Parathyroid adenoma (tissue), 2 donors: Measurements from ENCODE around the gene CERK.

Experiments used
- H2AFZ ChIP-seq: fragments of 300-600 bp; sonication (generic); one replicate; pipeline ENCODE4 v1.7.0; 2017; ENCODE audit warnings: antibody characterized with exemption, mild to moderate bottlenecking
- H3K27ac ChIP-seq: fragments of 300-600 bp; sonication (generic); one replicate; pipeline ENCODE4 v1.7.0; 2017
- H3K27me3 ChIP-seq: fragments of 300-600 bp; sonication (generic); one replicate; pipeline ENCODE4 v1.7.0; 2017; ENCODE audit warnings: low read length; ENCODE audit not compliant: control insufficient read depth, insufficient read depth
- H3K36me3 ChIP-seq: fragments of 300-600 bp; sonication (generic); one replicate; pipeline ENCODE4 v1.7.0; 2017; ENCODE audit warnings: low read length; ENCODE audit not compliant: control insufficient read depth, insufficient read depth
- H3K4me1 ChIP-seq: fragments of 300-600 bp; sonication (generic); one replicate; pipeline ENCODE4 v1.7.0; 2017; ENCODE audit warnings: control low read depth
- H3K4me2 ChIP-seq: fragments of 300-600 bp; sonication (generic); one replicate; pipeline ENCODE4 v1.7.0; 2017; ENCODE audit warnings: low read length
- H3K4me3 ChIP-seq: fragments of 300-600 bp; sonication (generic); one replicate; pipeline ENCODE4 v1.7.0; 2017; ENCODE audit warnings: low read depth, low read length
- H3K79me2 ChIP-seq: fragments of 300-600 bp; sonication (generic); one replicate; pipeline ENCODE4 v1.7.0; 2017; ENCODE audit warnings: control low read depth
- H3K9ac ChIP-seq: fragments of 300-600 bp; sonication (generic); one replicate; pipeline ENCODE4 v1.7.0; 2017; ENCODE audit warnings: mild to moderate bottlenecking
- H3K9me3 ChIP-seq: fragments of 300-600 bp; sonication (generic); one replicate; pipeline ENCODE4 v1.7.0; 2017; ENCODE audit warnings: low read length; ENCODE audit not compliant: control insufficient read depth
- CTCF ChIP-seq: fragments of 300-600 bp; sonication (generic); IDR thresholded peaks from one replicate; pipeline ENCODE4 v1.7.0; 2017; ENCODE audit warnings: antibody characterized with exemption, mild to moderate bottlenecking
- donor health status: primary hyperparathyroidism.

The CERK gene

GRCh38 chr22:46696614-46697013 is 41.4 kb downstream of the CERK start:
- no peak overlapping the region for H3K27ac ChIP-seq
- TF ChIP-seq CTCF = no peak

GRCh38 chr22:46696229-46696518 is 41.9 kb downstream of the CERK start:
- Histone ChIP-seq H3K9ac (no peak overlapping the region), H3K4me2 (no peak overlapping the region), H3K27ac (no peak overlapping the region), H3K36me3 (no peaks in the 10 kb centered on the region), H3K4me1 (no peaks in the 10 kb centered on the region), H3K9me3 (no peaks in the 10 kb centered on the region), H3K79me2 (no peaks in the 10 kb centered on the region), H3K4me3 (no peak overlapping the region), H2AFZ (no peak overlapping the region), H3K27me3 (no peaks in the 10 kb centered on the region)
- TF ChIP-seq CTCF = no peak

More at GRCh38 chr22:46696614-46697013, 41.4 kb downstream of the CERK start:
- H2AFZ ChIP-seq = no peak overlapping the region
- no peaks in the 10 kb centered on the region for H3K27me3 ChIP-seq
- no peak overlapping the region for H3K9ac ChIP-seq
- H3K4me2 ChIP-seq = no peak overlapping the region
- no peaks in the 10 kb centered on the region for H3K36me3 ChIP-seq
- no peaks in the 10 kb centered on the region for H3K79me2 ChIP-seq
- H3K9me3 ChIP-seq = no peaks in the 10 kb centered on the region
- no peaks in the 10 kb centered on the region for H3K4me1 ChIP-seq
- H3K4me3 ChIP-seq = no peak overlapping the region

DNA sequence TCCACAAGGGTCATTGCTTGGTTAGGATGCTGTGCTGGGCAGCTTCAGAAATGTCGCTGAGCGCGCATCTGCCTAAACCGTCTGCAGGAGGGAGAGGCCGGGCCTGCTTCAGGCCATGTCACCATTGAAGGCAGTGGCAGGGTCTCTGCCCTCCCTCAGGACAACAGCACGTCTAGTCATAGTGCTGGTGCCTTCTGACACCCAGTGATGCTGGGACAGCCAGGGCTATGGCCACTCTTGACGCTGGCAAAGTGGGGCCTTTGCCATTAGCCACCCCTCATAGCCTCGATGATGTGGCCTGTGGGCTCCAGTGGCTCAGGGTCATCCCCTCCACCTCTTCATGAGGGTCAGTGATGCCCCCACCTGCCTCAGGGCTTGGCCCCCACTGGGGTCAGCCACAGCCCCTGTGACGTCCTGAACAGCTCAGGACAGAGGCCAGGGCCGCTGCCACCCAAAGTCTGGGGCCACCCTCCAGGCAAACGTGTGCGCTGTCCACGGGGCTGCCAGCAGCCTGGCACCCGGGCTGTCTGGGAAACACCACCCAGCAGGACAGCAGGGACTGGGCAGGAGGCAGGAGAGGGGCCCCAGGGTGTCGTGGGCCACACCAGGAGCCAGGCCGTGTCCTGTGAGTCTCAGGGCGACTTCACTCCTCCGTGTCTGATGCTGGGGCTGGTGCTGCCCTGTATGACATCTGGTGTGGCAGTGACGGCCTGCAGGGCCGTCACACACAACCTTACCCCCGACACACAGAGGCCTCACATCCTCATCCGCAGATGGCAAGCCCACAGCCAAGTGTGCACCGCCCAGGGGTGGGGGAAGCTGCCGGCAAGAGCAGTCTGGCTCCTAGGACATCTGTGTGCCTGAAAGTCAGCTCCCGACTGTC is 42.5 kb downstream of the CERK start:
- Histone ChIP-seq H3K79me2 (no peaks in the 10 kb centered on the region), H2AFZ (no peak overlapping the region), H3K4me3 (no peak overlapping the region), H3K9me3 (no peaks in the 10 kb centered on the region), H3K27me3 (no peaks in the 10 kb centered on the region), H3K4me2 (no peak overlapping the region), H3K9ac (no peak overlapping the region), H3K36me3 (no peaks in the 10 kb centered on the region), H3K27ac (no peak overlapping the region), H3K4me1 (no peaks in the 10 kb centered on the region)
- no peak for TF ChIP-seq CTCF

DNA sequence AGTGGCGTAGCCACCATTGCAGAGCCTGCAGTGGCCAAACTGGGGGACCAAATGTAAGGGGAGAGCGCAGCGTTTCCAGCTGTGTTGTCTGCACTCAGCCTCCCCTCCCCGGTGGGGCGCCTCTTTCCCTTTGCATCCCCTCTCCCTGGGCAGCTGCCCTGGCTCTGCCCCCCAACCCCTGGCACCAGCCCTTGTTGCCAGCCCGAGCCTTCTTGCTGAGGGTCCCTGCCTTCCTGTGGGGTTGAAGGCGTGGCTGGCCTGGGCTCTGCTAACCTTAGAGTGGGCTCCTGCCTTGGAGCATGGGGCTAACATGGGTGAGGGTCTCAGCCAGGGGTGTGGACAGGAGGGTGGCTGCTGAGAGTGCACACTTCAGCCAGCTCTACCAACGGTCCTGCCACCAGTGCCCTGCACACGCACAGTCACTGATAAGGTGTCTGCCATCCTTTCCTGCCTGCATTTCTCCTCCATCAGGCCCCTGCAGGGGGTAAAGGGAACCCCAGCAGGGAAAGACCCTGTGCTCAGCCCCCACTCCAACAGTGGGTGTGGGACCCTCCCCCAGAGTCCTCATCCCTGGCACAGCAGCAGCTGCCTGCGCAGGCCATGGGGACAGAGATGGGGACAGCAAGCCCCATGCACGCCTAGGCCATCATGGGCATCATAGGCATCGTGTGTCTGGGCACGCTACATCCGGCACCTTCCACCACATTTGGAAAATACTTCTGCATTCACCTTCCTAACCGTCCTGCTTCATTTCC is 43.5 kb downstream of the CERK start:
- Histone ChIP-seq H3K9me3 (no peaks in the 10 kb centered on the region), H3K36me3 (no peaks in the 10 kb centered on the region), H3K27me3 (no peaks in the 10 kb centered on the region), H3K4me2 (no peak overlapping the region), H3K9ac (no peak overlapping the region), H3K4me1 (no peaks in the 10 kb centered on the region), H3K4me3 (no peak overlapping the region), H3K27ac (no peak overlapping the region), H2AFZ (no peak overlapping the region), H3K79me2 (no peaks in the 10 kb centered on the region)
- no peak for TF ChIP-seq CTCF
